ENCODE measurements around the gene USP32. TPM values are rescaled to one million over a fixed set of nuclear protein-coding genes. Genes with fewer than 3 reads are reported as not detected.

The USP32 gene
- total and polyA plus RNA-seq, 12 donors, result 22.0 to 99.3 (median 54.4) TPM

DNA sequence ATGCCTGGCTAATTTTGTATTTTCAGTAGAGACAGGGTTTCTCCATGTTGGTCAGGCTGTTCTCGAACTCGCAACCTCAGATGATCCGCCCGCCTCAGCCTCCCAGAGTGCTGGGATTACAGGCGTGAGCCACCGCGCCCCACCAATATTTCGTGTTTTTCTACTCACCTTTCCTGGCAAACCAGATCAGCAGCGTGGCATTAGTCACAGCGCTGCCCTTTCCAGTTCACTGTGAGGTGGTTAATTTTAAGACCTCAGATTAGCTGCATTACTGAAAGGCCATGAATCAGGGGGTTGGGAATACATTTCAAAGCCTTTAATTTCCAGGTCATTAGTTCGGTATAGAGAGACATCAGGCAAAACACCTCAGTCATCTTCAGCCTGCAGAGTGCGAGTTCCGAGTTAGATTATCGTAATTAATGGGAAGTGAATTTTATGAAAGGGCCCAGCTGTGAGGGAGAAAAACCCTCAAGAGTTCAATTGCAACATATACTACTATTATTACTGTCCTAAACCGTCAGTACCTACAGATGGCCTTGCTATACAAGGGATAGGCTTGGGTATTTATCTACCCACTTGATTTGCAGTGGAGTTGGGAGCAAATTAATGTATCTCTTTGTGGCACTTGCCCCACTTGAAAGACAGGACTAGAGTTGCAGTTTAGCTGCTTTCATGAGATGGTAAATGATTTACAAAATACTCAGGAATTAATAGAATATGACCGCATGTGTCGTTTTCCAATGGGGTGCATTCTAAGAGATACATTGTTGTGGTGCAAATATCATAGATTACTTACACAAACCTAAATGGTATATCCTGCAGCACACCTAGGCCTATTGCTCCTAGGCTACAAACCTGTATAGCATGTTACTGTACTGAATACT lies 2.1 kb upstream of the USP32 start:
- H3K9me3 ChIP-seq (replicated peaks in 1 of 3), result no peaks in the 10 kb centered on the region
- peaks cover 0 to 18% of the 10 kb centered on the region in 2 donors for H3K4me1 ChIP-seq (replicated peaks in 1 of 2)
- intact Hi-C loops (cut with DNase I), result loop anchor here in 1 of 2 donors (5.0 to 10.0 kb wide), 2 partner anchors 37 to 159 kb away; no protein-coding TSS in a partner anchor
- no peak for TF ChIP-seq POLR2A (IDR thresholded peaks at IDR 0.05)
- TF ChIP-seq, protein P1, sequence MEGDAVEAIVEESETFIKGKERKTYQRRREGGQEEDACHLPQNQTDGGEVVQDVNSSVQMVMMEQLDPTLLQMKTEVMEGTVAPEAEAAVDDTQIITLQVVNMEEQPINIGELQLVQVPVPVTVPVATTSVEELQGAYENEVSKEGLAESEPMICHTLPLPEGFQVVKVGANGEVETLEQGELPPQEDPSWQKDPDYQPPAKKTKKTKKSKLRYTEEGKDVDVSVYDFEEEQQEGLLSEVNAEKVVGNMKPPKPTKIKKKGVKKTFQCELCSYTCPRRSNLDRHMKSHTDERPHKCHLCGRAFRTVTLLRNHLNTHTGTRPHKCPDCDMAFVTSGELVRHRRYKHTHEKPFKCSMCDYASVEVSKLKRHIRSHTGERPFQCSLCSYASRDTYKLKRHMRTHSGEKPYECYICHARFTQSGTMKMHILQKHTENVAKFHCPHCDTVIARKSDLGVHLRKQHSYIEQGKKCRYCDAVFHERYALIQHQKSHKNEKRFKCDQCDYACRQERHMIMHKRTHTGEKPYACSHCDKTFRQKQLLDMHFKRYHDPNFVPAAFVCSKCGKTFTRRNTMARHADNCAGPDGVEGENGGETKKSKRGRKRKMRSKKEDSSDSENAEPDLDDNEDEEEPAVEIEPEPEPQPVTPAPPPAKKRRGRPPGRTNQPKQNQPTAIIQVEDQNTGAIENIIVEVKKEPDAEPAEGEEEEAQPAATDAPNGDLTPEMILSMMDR (IDR thresholded peaks at IDR 0.05), result no peak
- peak overlapping the region in 1 of 5 donors; percentile 15 for H3K27ac ChIP-seq
- WGBS, 4 donors, result 85 to 95% (median 90%) methylated on average over 17 of the region's 17 CpGs
- no peaks in the 10 kb centered on the region for H3K36me3 ChIP-seq (replicated peaks in 1 of 2)
- no peak overlapping the region for H3K4me3 ChIP-seq
- no peaks in the 10 kb centered on the region for H3K27me3 ChIP-seq
- no peak for DNase-seq

DNA sequence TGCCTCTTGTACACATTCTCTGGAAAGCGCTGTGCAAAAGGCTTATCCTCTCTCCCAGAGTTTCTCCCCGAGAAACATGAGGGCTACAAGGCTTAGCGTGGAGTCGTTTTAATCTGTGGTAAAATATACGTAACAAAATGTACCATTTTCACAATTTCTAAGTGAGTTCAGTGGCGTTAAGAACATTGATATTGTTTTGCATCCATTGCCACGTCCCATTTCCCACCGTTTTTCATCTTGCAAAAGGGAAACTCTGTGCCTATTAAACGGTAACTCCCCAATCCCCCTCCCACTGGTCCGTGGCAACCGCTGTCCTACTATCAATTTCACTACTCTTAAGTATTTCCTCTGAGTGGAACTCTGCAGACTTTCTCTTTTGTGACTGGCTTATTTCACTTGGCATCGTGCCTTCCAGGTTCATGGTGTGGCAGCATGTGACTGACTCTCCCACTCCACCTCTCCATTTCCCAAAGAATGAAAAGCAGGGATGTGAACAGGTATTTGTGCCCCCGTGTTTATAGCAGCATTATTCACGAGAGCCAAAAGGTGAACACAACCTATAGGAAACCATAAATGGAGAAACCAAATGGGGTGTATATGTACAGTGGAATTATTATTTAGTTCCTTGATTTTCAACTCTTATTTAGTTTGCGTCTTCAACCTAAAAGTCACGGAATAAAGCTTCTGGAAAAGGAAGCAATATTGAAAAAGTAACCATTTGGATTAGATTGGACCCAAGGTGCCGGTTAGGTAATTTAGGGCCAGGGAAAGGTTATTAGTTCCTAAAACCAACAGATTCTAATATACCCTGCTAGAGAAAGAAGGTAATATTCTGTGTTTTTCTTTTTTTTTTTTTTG lies 1.1 kb upstream of the USP32 start:
- H3K27me3 ChIP-seq, result no peaks in the 10 kb centered on the region
- no peaks in the 10 kb centered on the region for H3K36me3 ChIP-seq (replicated peaks in 1 of 2)
- intact Hi-C loops (cut with DNase I), result loop anchor here in 1 of 2 donors (5.0 to 10.0 kb wide), 2 partner anchors 36 to 158 kb away; no protein-coding TSS in a partner anchor
- DNase-seq, result peak; percentile 47 to 81 (median 58)
- peak overlapping the region; percentile 13 to 86 (median 65) for H3K4me3 ChIP-seq
- no peaks in the 10 kb centered on the region for H3K9me3 ChIP-seq (replicated peaks in 1 of 3)
- no peak for TF ChIP-seq POLR2A (IDR thresholded peaks at IDR 0.05)
- TF ChIP-seq, protein P1 (IDR thresholded peaks at IDR 0.05), result no peak
- 15 to 20% (median 17%) methylated on average over 17 of the region's 17 CpGs for WGBS, 4 donors
- H3K4me1 ChIP-seq (replicated peaks in 1 of 2), result peaks cover 0 to 26% of the 10 kb centered on the region in 2 donors
- peak overlapping the region; percentile 85 to 97 (median 93) for H3K27ac ChIP-seq

DNA sequence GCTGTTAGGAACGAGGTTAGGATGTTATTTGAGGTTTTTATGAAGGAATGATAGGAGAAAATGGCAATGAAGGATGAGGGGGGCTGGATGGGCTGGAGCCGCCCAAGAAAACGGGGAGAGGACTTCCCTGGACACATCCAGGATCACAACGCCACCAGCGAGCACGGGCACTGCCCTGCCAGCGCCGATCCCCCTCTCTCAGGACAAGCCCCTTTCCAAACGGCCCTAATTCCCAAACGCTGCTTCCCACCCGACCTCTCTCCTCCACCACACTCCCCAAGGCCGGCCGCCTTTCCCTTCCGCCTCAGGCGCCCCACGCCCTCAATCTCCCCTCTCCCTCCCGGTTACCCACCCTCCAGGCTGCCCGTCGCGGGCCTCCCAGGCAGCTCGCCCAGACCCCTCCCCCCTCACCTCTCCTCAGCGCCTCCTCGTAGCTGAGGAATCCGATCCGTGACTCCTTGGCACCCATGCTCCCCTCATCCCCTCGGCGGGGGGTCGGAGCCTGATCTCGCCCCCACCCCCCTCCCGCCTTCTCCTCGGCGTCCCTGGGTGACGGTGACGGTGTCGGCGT lies 377 bp downstream of the USP32 start:
- Histone ChIP-seq H3K27me3 (no peaks in the 10 kb centered on the region), H3K9me3 (replicated peaks in 1 of 3) (no peaks in the 10 kb centered on the region), H3K36me3 (replicated peaks in 1 of 2) (no peaks in the 10 kb centered on the region), H3K4me3 (peak overlapping the region; percentile 72 to 86 (median 76)), H3K4me1 (replicated peaks in 1 of 2) (peaks cover 0 to 34% of the 10 kb centered on the region in 2 donors), H3K27ac (peak overlapping the region; percentile 81 to 97 (median 93))
- intact Hi-C loops (cut with DNase I), result loop anchor here in 1 of 2 donors (5.0 to 10.0 kb wide), 2 partner anchors 34 to 157 kb away; no protein-coding TSS in a partner anchor
- TF ChIP-seq, protein P1 (IDR thresholded peaks at IDR 0.05), result peak in 1 of 6 experiments; percentile 8
- TF ChIP-seq POLR2A (IDR thresholded peaks at IDR 0.05), result no peak
- 0 to 1% (median 1%) methylated on average over 25 to 36 of the region's 36 CpGs for WGBS, 4 donors
- no peak for DNase-seq
